Smooth muscle cell (in vitro differentiated cells): ENCODE results near the gene BICDL2. TPM values are rescaled to one million over a fixed set of nuclear protein-coding genes. Genes with fewer than 3 reads are reported as not detected.

Experiments used
- DNase-seq: peaks from one replicate; lab custom pipeline; 2025; ENCODE audit not compliant: unreplicated experiment; lab: John Stamatoyannopoulos, UW
- H2AFZ ChIP-seq: fragments of 200-600 bp; sonication (generic); 2 replicates; pipeline ENCODE4 v1.6.0; 2016; ENCODE audit warnings: antibody characterized with exemption, low read depth, mild to moderate bottlenecking
- H3F3A ChIP-seq: fragments of 200-600 bp; sonication (generic); 2 replicates; pipeline ENCODE4 v1.6.0; 2017; ENCODE audit warnings: antibody characterized with exemption, low read depth
- H3K27ac ChIP-seq: fragments of 200-600 bp; sonication (generic); 2 replicates; pipeline ENCODE4 v1.5.1; 2016; ENCODE audit warnings: low read depth, mild to moderate bottlenecking
- H3K27me3 ChIP-seq: fragments of 200-600 bp; sonication (generic); 2 replicates; pipeline ENCODE4 v1.6.1; 2016; ENCODE audit warnings: low read depth, mild to moderate bottlenecking
- H3K36me3 ChIP-seq: fragments of 200-600 bp; sonication (generic); 2 replicates; pipeline ENCODE4 v1.5.1; 2016; ENCODE audit warnings: low read depth
- H3K4me1 ChIP-seq: fragments of 200-600 bp; sonication (generic); 2 replicates; pipeline ENCODE4 v1.5.1; 2016; ENCODE audit warnings: low read depth
- H3K4me2 ChIP-seq: fragments of 200-600 bp; sonication (generic); 2 replicates; pipeline ENCODE4 v1.6.0; 2016; ENCODE audit warnings: mild to moderate bottlenecking
- H3K4me3 ChIP-seq: fragments of 200-600 bp; sonication (generic); 2 replicates; pipeline ENCODE4 v1.5.1; 2016; ENCODE audit warnings: mild to moderate bottlenecking
- H3K79me2 ChIP-seq: fragments of 200-600 bp; sonication (generic); 2 replicates; pipeline ENCODE4 v1.6.0; 2016; ENCODE audit warnings: low read depth, mild to moderate bottlenecking
- H3K9ac ChIP-seq: fragments of 200-600 bp; sonication (generic); 2 replicates; pipeline ENCODE4 v1.6.0; 2016; ENCODE audit warnings: low read depth
- H3K9me3 ChIP-seq: fragments of 200-600 bp; sonication (generic); replicated peaks from 2 replicates; pipeline ENCODE4 v1.5.1; 2016; ENCODE audit warnings: low read depth
- H4K20me1 ChIP-seq: fragments of 200-600 bp; sonication (generic); 2 replicates; pipeline ENCODE4 v1.6.0; 2016; ENCODE audit warnings: low read depth
- WGBS: methylation state at CpG from one replicate; pipeline ENCODE4 v1.1.7; 2016; ENCODE audit warnings: low lambda C conversion rate; 5-methylcytosine and 5-hydroxymethylcytosine counted together
- polyA plus RNA-seq: library from polyadenylated mRNA; unstranded; fragments of >200 nt; fragmentation: Nextera tagmentation; extraction: Ambion mirVana; gene quantifications from 2 replicates; pipeline ENCODE4 v1.2.1, GENCODE V29; 2016
- total RNA-seq: library from RNA; depleted of rRNA; stranded (reverse); fragments of >200 nt; gene quantifications from 2 replicates; pipeline ENCODE4 v1.2.3, GENCODE V29; 2014
- TF ChIP-seq, protein P1 (sequence below): fragments of 200-600 bp; sonication (generic); IDR thresholded peaks from 2 replicates; pipeline ENCODE4 v1.5.1; 2017; ENCODE audit warnings: borderline replicate concordance, mild to moderate bottlenecking, antibody characterized with exemption; ENCODE audit not compliant: insufficient read depth, poor library complexity, severe bottlenecking

BICDL2 gene
- total and polyA plus RNA-seq, 2 experiments from 2014 or later, result 0.86 to 1.5 TPM

DNA sequence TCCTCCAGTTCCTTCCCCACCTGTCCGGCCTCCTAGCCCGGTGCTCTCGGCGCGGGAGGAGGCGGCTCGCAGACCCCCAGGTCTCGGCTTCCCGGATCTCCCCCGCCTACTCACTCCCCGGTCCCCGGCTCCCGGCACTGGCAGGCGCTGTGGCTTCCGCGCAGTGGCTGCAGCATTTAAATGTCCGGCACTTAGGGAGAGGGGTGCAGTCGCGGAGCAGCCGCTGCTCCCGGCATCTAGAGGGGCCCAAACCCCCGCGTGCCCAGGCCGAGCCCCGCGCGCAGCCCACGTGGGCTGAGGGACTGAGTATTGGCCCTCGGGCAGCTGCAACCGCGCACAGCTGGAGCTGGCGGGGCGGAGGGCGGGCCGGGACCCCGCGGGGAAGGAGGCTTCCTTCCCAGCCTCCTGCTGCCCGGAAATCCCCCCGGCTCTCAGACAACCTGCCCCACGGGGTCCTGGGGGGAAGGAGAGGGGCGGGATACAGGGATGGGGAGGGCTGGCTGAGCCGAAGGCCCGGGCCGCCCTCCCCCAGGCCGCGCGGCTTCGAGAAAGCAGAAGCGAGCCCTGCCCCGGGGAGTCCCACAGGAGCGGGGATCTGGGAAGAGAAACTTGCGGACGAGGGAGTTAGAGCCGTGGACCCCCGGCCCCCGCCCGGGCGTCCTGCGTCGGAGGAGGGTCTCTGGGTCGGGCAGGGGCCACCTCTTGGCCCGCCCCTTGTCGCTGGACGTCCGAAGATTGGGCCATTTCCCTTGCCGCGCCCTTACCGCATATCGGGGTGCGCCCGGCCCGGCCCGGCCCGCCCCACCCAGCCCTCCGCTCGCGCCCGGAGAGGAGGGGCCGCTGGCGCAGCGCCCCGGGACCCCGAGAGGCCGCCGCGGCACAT, 9.3 kb upstream of the BICDL2 start, which contains the start of gene MMP25:
TSS of gene MMP25 (plus strand) at position 804 of the 883 bp plus-strand sequence. CDS start 357 bp downstream, outside the sequence.
- peaks cover 11% of the 10 kb centered on the region for H3K4me1 ChIP-seq
- H3K4me2 ChIP-seq, result peak within 1 kb of the TSS; percentile 93
- H3K27ac ChIP-seq, result no peak within 1 kb of the TSS
- H3K9me3 ChIP-seq, result no peaks in the 10 kb centered on the region
- no peak within 1 kb of the TSS for H3K9ac ChIP-seq
- no peaks in the 10 kb centered on the region for H4K20me1 ChIP-seq
- no peak within 1 kb of the TSS for H2AFZ ChIP-seq
- under 1% methylated on average over 59 of the region's 86 CpGs for WGBS
- TF ChIP-seq, protein P1, sequence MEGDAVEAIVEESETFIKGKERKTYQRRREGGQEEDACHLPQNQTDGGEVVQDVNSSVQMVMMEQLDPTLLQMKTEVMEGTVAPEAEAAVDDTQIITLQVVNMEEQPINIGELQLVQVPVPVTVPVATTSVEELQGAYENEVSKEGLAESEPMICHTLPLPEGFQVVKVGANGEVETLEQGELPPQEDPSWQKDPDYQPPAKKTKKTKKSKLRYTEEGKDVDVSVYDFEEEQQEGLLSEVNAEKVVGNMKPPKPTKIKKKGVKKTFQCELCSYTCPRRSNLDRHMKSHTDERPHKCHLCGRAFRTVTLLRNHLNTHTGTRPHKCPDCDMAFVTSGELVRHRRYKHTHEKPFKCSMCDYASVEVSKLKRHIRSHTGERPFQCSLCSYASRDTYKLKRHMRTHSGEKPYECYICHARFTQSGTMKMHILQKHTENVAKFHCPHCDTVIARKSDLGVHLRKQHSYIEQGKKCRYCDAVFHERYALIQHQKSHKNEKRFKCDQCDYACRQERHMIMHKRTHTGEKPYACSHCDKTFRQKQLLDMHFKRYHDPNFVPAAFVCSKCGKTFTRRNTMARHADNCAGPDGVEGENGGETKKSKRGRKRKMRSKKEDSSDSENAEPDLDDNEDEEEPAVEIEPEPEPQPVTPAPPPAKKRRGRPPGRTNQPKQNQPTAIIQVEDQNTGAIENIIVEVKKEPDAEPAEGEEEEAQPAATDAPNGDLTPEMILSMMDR, result no peak
- H3K27me3 ChIP-seq, result peaks cover 74% of the 10 kb centered on the region
- DNase-seq, result no peak
- no peaks in the 10 kb centered on the region for H3K36me3 ChIP-seq
- no peaks in the 10 kb centered on the region for H3K79me2 ChIP-seq
- H3K4me3 ChIP-seq, result peak within 1 kb of the TSS; percentile 54
- H3F3A ChIP-seq, result no peaks in the 10 kb centered on the region

DNA sequence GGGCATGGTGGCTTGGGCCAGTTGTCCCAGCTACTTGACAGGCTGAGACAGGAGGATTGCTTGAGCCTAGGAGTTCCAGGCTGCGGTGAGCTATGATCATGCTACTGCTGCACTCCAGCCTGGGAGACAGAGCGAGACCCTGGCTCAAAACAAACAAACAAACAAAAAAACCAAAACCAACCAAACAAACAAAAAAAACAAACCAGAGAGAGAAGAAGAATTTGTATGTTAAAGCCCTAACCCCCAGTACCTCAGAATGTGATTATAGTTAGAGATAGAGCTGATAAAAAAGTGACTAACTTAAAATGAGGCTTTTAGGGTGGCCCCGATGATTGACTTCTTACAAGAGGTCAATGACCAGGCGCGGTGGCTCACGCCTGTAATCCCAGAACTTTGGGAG, 8.0 kb upstream of the BICDL2 start:
- Histone ChIP-seq H3K79me2 (no peaks in the 10 kb centered on the region), H3K9ac (no peak overlapping the region)
- 84% methylated on average over 6 of the region's 6 CpGs for WGBS

DNA sequence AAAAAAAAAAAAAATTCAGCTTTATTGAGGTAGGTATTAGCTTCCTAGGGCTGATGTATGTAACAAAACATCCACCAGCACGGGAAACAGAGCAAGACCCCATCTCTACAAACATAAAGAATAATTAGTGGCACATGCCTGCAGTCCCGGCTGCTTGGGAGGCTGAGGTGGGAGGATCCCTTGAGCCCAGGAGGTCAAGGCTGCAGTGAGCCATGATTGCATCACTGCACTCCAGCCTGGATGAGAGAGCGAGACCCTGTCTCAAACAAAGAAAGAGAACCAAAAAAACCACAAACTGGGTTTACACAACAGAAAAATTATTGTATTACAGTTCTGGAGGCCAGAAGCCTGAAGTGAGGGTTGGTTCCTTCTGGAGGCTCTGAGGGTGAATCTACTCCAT, 5.6 kb upstream of the BICDL2 start:
- DNase-seq, result no peak
- Histone ChIP-seq H3K4me2 (no peak overlapping the region), H4K20me1 (no peaks in the 10 kb centered on the region), H2AFZ (no peak overlapping the region), H3K27ac (no peak overlapping the region), H3K4me3 (no peak overlapping the region), H3K36me3 (no peaks in the 10 kb centered on the region), H3K79me2 (no peaks in the 10 kb centered on the region), H3K4me1 (peaks cover 11% of the 10 kb centered on the region), H3K9ac (no peak overlapping the region), H3K27me3 (peaks cover 63% of the 10 kb centered on the region), H3K9me3 (no peaks in the 10 kb centered on the region), H3F3A (no peaks in the 10 kb centered on the region)
- WGBS, result 94% methylated on average over 3 of the region's 3 CpGs
- TF ChIP-seq, protein P1, result no peak

More for the DNA sequence above, 8.0 kb upstream of the BICDL2 start:
- peaks cover 11% of the 10 kb centered on the region for H3K4me1 ChIP-seq
- TF ChIP-seq, protein P1, result no peak
- H2AFZ ChIP-seq, result no peak overlapping the region
- peak overlapping the region; percentile 93 for H3K4me2 ChIP-seq
- no peak for DNase-seq
- H4K20me1 ChIP-seq, result no peaks in the 10 kb centered on the region
- no peaks in the 10 kb centered on the region for H3K9me3 ChIP-seq
- peak overlapping the region; percentile 54 for H3K4me3 ChIP-seq
- H3F3A ChIP-seq, result no peaks in the 10 kb centered on the region
- H3K27ac ChIP-seq, result no peak overlapping the region
- peaks cover 74% of the 10 kb centered on the region for H3K27me3 ChIP-seq
- no peaks in the 10 kb centered on the region for H3K36me3 ChIP-seq
